MM.1S (cell line): ENCODE data around the gene PRCD.

ENCODE experiments used
- DNase-seq: peaks from one replicate; pipeline ENCODE4 v3.0.0-alpha.2; 2015
- H2AFZ ChIP-seq: fragments of 300-600 bp; sonication (generic); 2 replicates; pipeline ENCODE4 v1.6.0; 2016; ENCODE audit warnings: antibody characterized with exemption, low read length
- H3F3A ChIP-seq: fragments of 300-600 bp; sonication (generic); 2 replicates; pipeline ENCODE4 v1.6.1; 2016; ENCODE audit warnings: mild to moderate bottlenecking, antibody characterized with exemption, low read length, moderate library complexity, mixed read lengths; ENCODE audit not compliant: insufficient read depth
- H3K27ac ChIP-seq: fragments of 300-600 bp; sonication (generic); 2 replicates; pipeline ENCODE4 v1.5.1; 2016; ENCODE audit warnings: mild to moderate bottlenecking, low read length
- H3K27me3 ChIP-seq: fragments of 300-600 bp; sonication (generic); replicated peaks from 2 replicates; pipeline ENCODE4 v1.6.0; 2016; ENCODE audit warnings: low read length; ENCODE audit not compliant: insufficient read depth
- H3K36me3 ChIP-seq: fragments of 300-600 bp; sonication (generic); replicated peaks from 2 replicates; pipeline ENCODE4 v1.6.1; 2016; ENCODE audit warnings: mild to moderate bottlenecking, low read length, mixed read lengths; ENCODE audit not compliant: insufficient read depth
- H3K4me1 ChIP-seq: fragments of 300-600 bp; sonication (generic); 2 replicates; pipeline ENCODE4 v1.6.1; 2016; ENCODE audit warnings: low read length, mixed read lengths
- H3K4me2 ChIP-seq: fragments of 300-600 bp; sonication (generic); 2 replicates; pipeline ENCODE4 v1.6.0; 2016; ENCODE audit warnings: low read depth, low read length
- H3K4me3 ChIP-seq: fragments of 300-600 bp; sonication (generic); 2 replicates; pipeline ENCODE4 v1.5.1; 2016; ENCODE audit warnings: low read length, mixed read lengths
- H3K79me2 ChIP-seq: fragments of 300-600 bp; sonication (generic); 2 replicates; pipeline ENCODE4 v1.6.1; 2016; ENCODE audit warnings: mixed run types, low read length, mixed read lengths
- H3K9ac ChIP-seq: fragments of 300-600 bp; sonication (generic); 2 replicates; pipeline ENCODE4 v1.6.1; 2016; ENCODE audit warnings: low read length, mixed read lengths
- H3K9me2 ChIP-seq: fragments of 300-600 bp; sonication (generic); replicated peaks from 2 replicates; pipeline ENCODE4 v1.6.1; 2016; ENCODE audit warnings: mild to moderate bottlenecking, low read length, mixed read lengths; ENCODE audit not compliant: insufficient read depth
- H3K9me3 ChIP-seq: fragments of 300-600 bp; sonication (generic); replicated peaks from 2 replicates; pipeline ENCODE4 v1.6.1; 2016; ENCODE audit warnings: mild to moderate bottlenecking, low read length, mixed read lengths; ENCODE audit not compliant: insufficient read depth
- H4K20me1 ChIP-seq: fragments of 300-600 bp; sonication (generic); 2 replicates; pipeline ENCODE4 v1.6.1; 2016; ENCODE audit warnings: mild to moderate bottlenecking, low read length, moderate library complexity, mixed read lengths; ENCODE audit not compliant: insufficient read depth
- EZH2 ChIP-seq: fragments of 300-600 bp; sonication (generic); optimal IDR thresholded peaks from 2 replicates; pipeline ENCODE3; 2017; ENCODE audit warnings: low read depth, mild to moderate bottlenecking, antibody characterized with exemption, low read length, mixed read lengths
- EZH2phosphoT487 ChIP-seq: fragments of 300-600 bp; sonication (generic); IDR thresholded peaks from 2 replicates; pipeline ENCODE4 v1.6.1; 2018; ENCODE audit warnings: antibody characterized with exemption, low read length
- TF ChIP-seq, protein P1 (sequence below): fragments of 300-600 bp; sonication (generic); IDR thresholded peaks from 2 replicates; pipeline ENCODE4 v1.5.1; 2016; ENCODE audit warnings: antibody characterized with exemption, low read length, mixed read lengths

Gene PRCD

DNA sequence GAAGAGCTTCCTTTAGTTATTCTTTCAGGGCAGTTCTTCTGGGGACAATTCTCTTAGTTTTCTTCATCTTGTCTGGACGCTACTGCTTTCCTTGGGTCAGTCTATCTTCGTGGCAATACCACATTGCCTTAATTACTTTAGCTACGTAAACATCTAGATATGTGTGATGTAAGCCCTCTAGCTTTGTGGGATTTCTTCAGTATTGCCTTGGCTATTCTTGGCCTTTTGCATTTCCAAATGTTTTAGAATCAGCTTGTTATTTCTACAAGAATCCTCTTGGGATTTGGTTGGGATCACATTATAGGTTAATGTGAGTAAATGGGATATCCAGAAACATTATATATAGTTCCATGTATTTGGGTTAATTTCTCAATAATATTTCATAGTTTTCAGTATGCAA, 54.8 kb downstream of the PRCD start:
- Histone ChIP-seq H4K20me1 (no peaks in the 10 kb centered on the region), H3F3A (no peaks in the 10 kb centered on the region), H3K27me3 (peaks cover 76% of the 10 kb centered on the region), H3K36me3 (no peaks in the 10 kb centered on the region), H3K4me1 (0 out of 2 replicates have a peak, but pooled peaks cover 3% of the 10 kb centered on the region), H3K27ac (no peak overlapping the region), H2AFZ (no peak overlapping the region), H3K4me2 (no peak overlapping the region), H3K79me2 (no peaks in the 10 kb centered on the region), H3K4me3 (no peak overlapping the region), H3K9me2 (no peaks in the 10 kb centered on the region), H3K9ac (no peak overlapping the region), H3K9me3 (no peaks in the 10 kb centered on the region)
- TF ChIP-seq EZH2phosphoT487 (no peak), EZH2 (no peak)
- TF ChIP-seq, protein P1, sequence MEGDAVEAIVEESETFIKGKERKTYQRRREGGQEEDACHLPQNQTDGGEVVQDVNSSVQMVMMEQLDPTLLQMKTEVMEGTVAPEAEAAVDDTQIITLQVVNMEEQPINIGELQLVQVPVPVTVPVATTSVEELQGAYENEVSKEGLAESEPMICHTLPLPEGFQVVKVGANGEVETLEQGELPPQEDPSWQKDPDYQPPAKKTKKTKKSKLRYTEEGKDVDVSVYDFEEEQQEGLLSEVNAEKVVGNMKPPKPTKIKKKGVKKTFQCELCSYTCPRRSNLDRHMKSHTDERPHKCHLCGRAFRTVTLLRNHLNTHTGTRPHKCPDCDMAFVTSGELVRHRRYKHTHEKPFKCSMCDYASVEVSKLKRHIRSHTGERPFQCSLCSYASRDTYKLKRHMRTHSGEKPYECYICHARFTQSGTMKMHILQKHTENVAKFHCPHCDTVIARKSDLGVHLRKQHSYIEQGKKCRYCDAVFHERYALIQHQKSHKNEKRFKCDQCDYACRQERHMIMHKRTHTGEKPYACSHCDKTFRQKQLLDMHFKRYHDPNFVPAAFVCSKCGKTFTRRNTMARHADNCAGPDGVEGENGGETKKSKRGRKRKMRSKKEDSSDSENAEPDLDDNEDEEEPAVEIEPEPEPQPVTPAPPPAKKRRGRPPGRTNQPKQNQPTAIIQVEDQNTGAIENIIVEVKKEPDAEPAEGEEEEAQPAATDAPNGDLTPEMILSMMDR: no peak
- no peak for DNase-seq
